Panc1 (cell line): Measurements from ENCODE around the gene SHLD1.

ENCODE experiments used
- POLR2AphosphoS5 ChIP-seq: IDR thresholded peaks from 2 replicates; pipeline ENCODE4 v1.6.1; 2012; ENCODE audit warnings: mild to moderate bottlenecking, low read depth, low read length, moderate library complexity
- SIN3A ChIP-seq: IDR thresholded peaks from 2 replicates; pipeline ENCODE4 v1.6.1; 2012; ENCODE audit warnings: low read depth, mild to moderate bottlenecking, low read length, moderate library complexity, borderline replicate concordance; ENCODE audit not compliant: insufficient read depth
- TCF7L2 ChIP-seq: IDR thresholded peaks from 2 replicates; pipeline ENCODE4 v1.6.1; 2011; ENCODE audit warnings: mild to moderate bottlenecking, low read depth, low read length, inconsistent platforms
- TF ChIP-seq, protein P1 (sequence below): fragments of 450-650 bp; IDR thresholded peaks from 2 replicates; pipeline ENCODE4 v1.5.1; 2017; ENCODE audit warnings: mild to moderate bottlenecking
- TF ChIP-seq, protein P2 (sequence below), 2 experiments: IDR thresholded peaks; 2 replicates each; pipeline ENCODE4 v1.6.1; 2011 to 2012; ENCODE audit warnings: low read depth in 2 of 2, control low read depth in 1 of 2, low read length in 1 of 2, mild to moderate bottlenecking in 1 of 2, moderate library complexity in 1 of 2; ENCODE audit not compliant: insufficient read depth in 1 of 2

DNA sequence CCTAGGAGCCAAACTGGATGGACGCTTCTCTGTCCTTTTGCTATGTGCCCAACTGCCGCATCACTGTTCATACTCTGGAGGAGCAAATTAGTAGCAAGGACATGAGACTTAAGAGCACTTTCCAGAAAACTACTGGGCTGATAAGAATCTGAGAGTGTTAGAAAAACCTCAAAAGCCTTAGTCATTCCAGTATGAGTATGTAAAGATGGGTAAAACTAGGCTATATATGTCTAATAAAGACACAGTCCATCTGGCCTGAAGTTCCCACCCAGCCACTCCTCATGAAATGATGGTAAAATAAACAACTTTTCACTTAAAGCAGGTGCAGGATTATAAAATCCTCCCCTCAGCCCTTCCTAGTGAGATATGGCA, 30.6 kb downstream of the SHLD1 start:
- TF ChIP-seq, protein P1, sequence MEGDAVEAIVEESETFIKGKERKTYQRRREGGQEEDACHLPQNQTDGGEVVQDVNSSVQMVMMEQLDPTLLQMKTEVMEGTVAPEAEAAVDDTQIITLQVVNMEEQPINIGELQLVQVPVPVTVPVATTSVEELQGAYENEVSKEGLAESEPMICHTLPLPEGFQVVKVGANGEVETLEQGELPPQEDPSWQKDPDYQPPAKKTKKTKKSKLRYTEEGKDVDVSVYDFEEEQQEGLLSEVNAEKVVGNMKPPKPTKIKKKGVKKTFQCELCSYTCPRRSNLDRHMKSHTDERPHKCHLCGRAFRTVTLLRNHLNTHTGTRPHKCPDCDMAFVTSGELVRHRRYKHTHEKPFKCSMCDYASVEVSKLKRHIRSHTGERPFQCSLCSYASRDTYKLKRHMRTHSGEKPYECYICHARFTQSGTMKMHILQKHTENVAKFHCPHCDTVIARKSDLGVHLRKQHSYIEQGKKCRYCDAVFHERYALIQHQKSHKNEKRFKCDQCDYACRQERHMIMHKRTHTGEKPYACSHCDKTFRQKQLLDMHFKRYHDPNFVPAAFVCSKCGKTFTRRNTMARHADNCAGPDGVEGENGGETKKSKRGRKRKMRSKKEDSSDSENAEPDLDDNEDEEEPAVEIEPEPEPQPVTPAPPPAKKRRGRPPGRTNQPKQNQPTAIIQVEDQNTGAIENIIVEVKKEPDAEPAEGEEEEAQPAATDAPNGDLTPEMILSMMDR: no peak
- TF ChIP-seq TCF7L2 (no peak), POLR2AphosphoS5 (no peak), SIN3A (no peak)
- TF ChIP-seq, protein P2, sequence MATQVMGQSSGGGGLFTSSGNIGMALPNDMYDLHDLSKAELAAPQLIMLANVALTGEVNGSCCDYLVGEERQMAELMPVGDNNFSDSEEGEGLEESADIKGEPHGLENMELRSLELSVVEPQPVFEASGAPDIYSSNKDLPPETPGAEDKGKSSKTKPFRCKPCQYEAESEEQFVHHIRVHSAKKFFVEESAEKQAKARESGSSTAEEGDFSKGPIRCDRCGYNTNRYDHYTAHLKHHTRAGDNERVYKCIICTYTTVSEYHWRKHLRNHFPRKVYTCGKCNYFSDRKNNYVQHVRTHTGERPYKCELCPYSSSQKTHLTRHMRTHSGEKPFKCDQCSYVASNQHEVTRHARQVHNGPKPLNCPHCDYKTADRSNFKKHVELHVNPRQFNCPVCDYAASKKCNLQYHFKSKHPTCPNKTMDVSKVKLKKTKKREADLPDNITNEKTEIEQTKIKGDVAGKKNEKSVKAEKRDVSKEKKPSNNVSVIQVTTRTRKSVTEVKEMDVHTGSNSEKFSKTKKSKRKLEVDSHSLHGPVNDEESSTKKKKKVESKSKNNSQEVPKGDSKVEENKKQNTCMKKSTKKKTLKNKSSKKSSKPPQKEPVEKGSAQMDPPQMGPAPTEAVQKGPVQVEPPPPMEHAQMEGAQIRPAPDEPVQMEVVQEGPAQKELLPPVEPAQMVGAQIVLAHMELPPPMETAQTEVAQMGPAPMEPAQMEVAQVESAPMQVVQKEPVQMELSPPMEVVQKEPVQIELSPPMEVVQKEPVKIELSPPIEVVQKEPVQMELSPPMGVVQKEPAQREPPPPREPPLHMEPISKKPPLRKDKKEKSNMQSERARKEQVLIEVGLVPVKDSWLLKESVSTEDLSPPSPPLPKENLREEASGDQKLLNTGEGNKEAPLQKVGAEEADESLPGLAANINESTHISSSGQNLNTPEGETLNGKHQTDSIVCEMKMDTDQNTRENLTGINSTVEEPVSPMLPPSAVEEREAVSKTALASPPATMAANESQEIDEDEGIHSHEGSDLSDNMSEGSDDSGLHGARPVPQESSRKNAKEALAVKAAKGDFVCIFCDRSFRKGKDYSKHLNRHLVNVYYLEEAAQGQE (IDR thresholded peaks at IDR 0.05; ENCODE audit: insufficient read depth in 1 of 2, low read depth in 2 of 2, low read length in 1 of 2): no peak
